Measurements from ENCODE around the gene LONP2.
"Not testable (repeated sequence)": the region's sequence is repeated elsewhere in the genome, so short reads cannot be mapped to it uniquely, and the experiment has no call there.

LONP2 gene

GRCh38 chr16:48287239-48287638 is 43.1 kb downstream of the LONP2 start:
- no peak for DNase-seq (ENCODE audit: low read depth in 1 of 2, low spot score in 1 of 2)

- no peak for DNase-seq (ENCODE audit: low read depth in 1 of 2, low spot score in 1 of 2)
Observed at GRCh38 chr16:48291303-48291702, 47.2 kb downstream of the LONP2 start.

GRCh38 chr16:48291754-48292153 is 47.7 kb downstream of the LONP2 start:
- DNase-seq (ENCODE audit: low read depth in 1 of 2, low spot score in 1 of 2) = no peak

GRCh38 chr16:48292452-48292851 is 48.4 kb downstream of the LONP2 start:
- no peak for DNase-seq (ENCODE audit: low read depth in 1 of 2, low spot score in 1 of 2)

GRCh38 chr16:48294724-48295123 is 50.6 kb downstream of the LONP2 start:
- DNase-seq (ENCODE audit: low read depth in 1 of 2, low spot score in 1 of 2) = no peak

- no peak for DNase-seq (ENCODE audit: low read depth in 1 of 2, low spot score in 1 of 2)
Observed at GRCh38 chr16:48295488-48296281, 51.6 kb downstream of the LONP2 start.

GRCh38 chr16:48299471-48299870 is 55.4 kb downstream of the LONP2 start:
- no peak for DNase-seq (ENCODE audit: low read depth in 1 of 2, low spot score in 1 of 2)

GRCh38 chr16:48300391-48300856 is 56.3 kb downstream of the LONP2 start:
- DNase-seq (ENCODE audit: low read depth in 1 of 2, low spot score in 1 of 2) = no peak

- DNase-seq (ENCODE audit: low read depth in 1 of 2, low spot score in 1 of 2) = no peak
Observed at GRCh38 chr16:48308535-48308934, 64.4 kb downstream of the LONP2 start.

- no peak for DNase-seq (ENCODE audit: low read depth in 1 of 2, low spot score in 1 of 2)
Observed at GRCh38 chr16:48310908-48311641, 67.0 kb downstream of the LONP2 start.

- not testable (repeated sequence) for DNase-seq (ENCODE audit: low read depth in 1 of 2, low spot score in 1 of 2)
Observed at GRCh38 chr16:48313905-48314304, 69.8 kb downstream of the LONP2 start.

GRCh38 chr16:48317026-48317425 is 72.9 kb downstream of the LONP2 start:
- DNase-seq (ENCODE audit: low read depth in 1 of 2, low spot score in 1 of 2) = no peak

- DNase-seq (ENCODE audit: low read depth in 1 of 2, low spot score in 1 of 2) = no peak
Observed at GRCh38 chr16:48317614-48318315, 73.7 kb downstream of the LONP2 start.

GRCh38 chr16:48318630-48319029 is 74.5 kb downstream of the LONP2 start:
- DNase-seq (ENCODE audit: low read depth in 1 of 2, low spot score in 1 of 2) = no peak

GRCh38 chr16:48321317-48322036 is 77.4 kb downstream of the LONP2 start:
- no peak for DNase-seq (ENCODE audit: low read depth in 1 of 2, low spot score in 1 of 2)

- no peak for DNase-seq (ENCODE audit: low read depth in 1 of 2, low spot score in 1 of 2)
Observed at GRCh38 chr16:48323783-48324775, 80.0 kb downstream of the LONP2 start.

GRCh38 chr16:48326915-48327314 is 82.8 kb downstream of the LONP2 start:
- no peak for DNase-seq (ENCODE audit: low read depth in 1 of 2, low spot score in 1 of 2)

- DNase-seq (ENCODE audit: low read depth in 1 of 2, low spot score in 1 of 2) = no peak
Observed at GRCh38 chr16:48329138-48329537, 85.0 kb downstream of the LONP2 start.

GRCh38 chr16:48330189-48330840 is 86.2 kb downstream of the LONP2 start:
- DNase-seq (ENCODE audit: low read depth in 1 of 2, low spot score in 1 of 2) = no peak

Data from activated T-helper 1 cell treated with anti-CD3 and anti-CD28 coated beads, Interleukin-2, amount 50 U/mL, for 16 hours (primary cell).